ENCODE measurements around the gene KLHDC4. TPM values are rescaled to one million over a fixed set of nuclear protein-coding genes. Genes with fewer than 3 reads are reported as not detected.
"Not testable (repeated sequence)": the region's sequence is repeated elsewhere in the genome, so short reads cannot be mapped to it uniquely, and the experiment has no call there.

The KLHDC4 gene
- 33.4 TPM for total RNA-seq

- H3K9me3 ChIP-seq (ENCODE audit: low read depth, low read length): no peaks in the 10 kb centered on the region
- no peaks in the 10 kb centered on the region for H3K27me3 ChIP-seq (ENCODE audit: insufficient read depth, low read length)
- H3K4me3 ChIP-seq (ENCODE audit: low read length): peak within 1 kb of the TSS; percentile 83
- H3K4me1 ChIP-seq (ENCODE audit: insufficient read depth, low read length): peaks cover 50% of the 10 kb centered on the region
Observed at GRCh38 chr16:87765776-87766484, at the start of gene KLHDC4. TSS of gene KLHDC4 (minus strand) at chr16:87765986. CDS start at chr16:87765890, 96 bp downstream.

- peaks cover 4% of the 10 kb centered on the region for H3K4me1 ChIP-seq (ENCODE audit: insufficient read depth, low read length)
- no peaks in the 10 kb centered on the region for H3K27me3 ChIP-seq (ENCODE audit: insufficient read depth, low read length)
- no peak overlapping the region for H3K4me3 ChIP-seq (ENCODE audit: low read length)
- no peaks in the 10 kb centered on the region for H3K9me3 ChIP-seq (ENCODE audit: low read depth, low read length)
Observed at GRCh38 chr16:87815567-87815966, 49.8 kb upstream of the KLHDC4 start.

GRCh38 chr16:87812200-87812656 is 46.4 kb upstream of the KLHDC4 start:
- peaks cover 31% of the 10 kb centered on the region for H3K4me1 ChIP-seq (ENCODE audit: insufficient read depth, low read length)
- no peaks in the 10 kb centered on the region for H3K9me3 ChIP-seq (ENCODE audit: low read depth, low read length)
- H3K27me3 ChIP-seq (ENCODE audit: insufficient read depth, low read length): no peaks in the 10 kb centered on the region
- H3K4me3 ChIP-seq (ENCODE audit: low read length): no peak overlapping the region

GRCh38 chr16:87811454-87811853 is 45.7 kb upstream of the KLHDC4 start:
- H3K27me3 ChIP-seq (ENCODE audit: insufficient read depth, low read length); H3K9me3 ChIP-seq (ENCODE audit: low read depth, low read length); H3K4me3 ChIP-seq (ENCODE audit: low read length): not testable (repeated sequence)
- peaks cover 39% of the 10 kb centered on the region for H3K4me1 ChIP-seq (ENCODE audit: insufficient read depth, low read length)

GRCh38 chr16:87809150-87809902 is 43.5 kb upstream of the KLHDC4 start:
- no peak overlapping the region for H3K4me3 ChIP-seq (ENCODE audit: low read length)
- no peaks in the 10 kb centered on the region for H3K9me3 ChIP-seq (ENCODE audit: low read depth, low read length)
- H3K4me1 ChIP-seq (ENCODE audit: insufficient read depth, low read length): peaks cover 47% of the 10 kb centered on the region
- no peaks in the 10 kb centered on the region for H3K27me3 ChIP-seq (ENCODE audit: insufficient read depth, low read length)

- H3K9me3 ChIP-seq (ENCODE audit: low read depth, low read length): no peaks in the 10 kb centered on the region
- H3K4me1 ChIP-seq (ENCODE audit: insufficient read depth, low read length): peaks cover 47% of the 10 kb centered on the region
- H3K4me3 ChIP-seq (ENCODE audit: low read length): no peak overlapping the region
- no peaks in the 10 kb centered on the region for H3K27me3 ChIP-seq (ENCODE audit: insufficient read depth, low read length)
Observed at GRCh38 chr16:87808108-87808507, 42.3 kb upstream of the KLHDC4 start.

GRCh38 chr16:87806641-87807546 is 41.1 kb upstream of the KLHDC4 start:
- peaks cover 47% of the 10 kb centered on the region for H3K4me1 ChIP-seq (ENCODE audit: insufficient read depth, low read length)
- H3K9me3 ChIP-seq (ENCODE audit: low read depth, low read length): no peaks in the 10 kb centered on the region
- no peak overlapping the region for H3K4me3 ChIP-seq (ENCODE audit: low read length)
- H3K27me3 ChIP-seq (ENCODE audit: insufficient read depth, low read length): no peaks in the 10 kb centered on the region

GRCh38 chr16:87806261-87806640 is 40.5 kb upstream of the KLHDC4 start:
- no peaks in the 10 kb centered on the region for H3K27me3 ChIP-seq (ENCODE audit: insufficient read depth, low read length)
- peaks cover 47% of the 10 kb centered on the region for H3K4me1 ChIP-seq (ENCODE audit: insufficient read depth, low read length)
- H3K4me3 ChIP-seq (ENCODE audit: low read length): no peak overlapping the region
- no peaks in the 10 kb centered on the region for H3K9me3 ChIP-seq (ENCODE audit: low read depth, low read length)

- Histone ChIP-seq H3K27me3 (ENCODE audit: insufficient read depth, low read length) (no peaks in the 10 kb centered on the region), H3K9me3 (ENCODE audit: low read depth, low read length) (no peaks in the 10 kb centered on the region), H3K4me3 (ENCODE audit: low read length) (no peak overlapping the region), H3K4me1 (ENCODE audit: insufficient read depth, low read length) (peaks cover 22% of the 10 kb centered on the region)
Observed at GRCh38 chr16:87803385-87803784, 37.6 kb upstream of the KLHDC4 start.

GRCh38 chr16:87802670-87803069 is 36.9 kb upstream of the KLHDC4 start:
- peaks cover 18% of the 10 kb centered on the region for H3K4me1 ChIP-seq (ENCODE audit: insufficient read depth, low read length)
- H3K4me3 ChIP-seq (ENCODE audit: low read length): no peak overlapping the region
- H3K27me3 ChIP-seq (ENCODE audit: insufficient read depth, low read length): no peaks in the 10 kb centered on the region
- no peaks in the 10 kb centered on the region for H3K9me3 ChIP-seq (ENCODE audit: low read depth, low read length)

- Histone ChIP-seq H3K4me1 (ENCODE audit: insufficient read depth, low read length) (peaks cover 11% of the 10 kb centered on the region), H3K27me3 (ENCODE audit: insufficient read depth, low read length) (no peaks in the 10 kb centered on the region), H3K4me3 (ENCODE audit: low read length) (no peak overlapping the region), H3K9me3 (ENCODE audit: low read depth, low read length) (no peaks in the 10 kb centered on the region)
Observed at GRCh38 chr16:87801679-87802259, 36.0 kb upstream of the KLHDC4 start.

- H3K4me1 ChIP-seq (ENCODE audit: insufficient read depth, low read length): no peaks in the 10 kb centered on the region
- H3K9me3 ChIP-seq (ENCODE audit: low read depth, low read length): no peaks in the 10 kb centered on the region
- H3K4me3 ChIP-seq (ENCODE audit: low read length): no peak overlapping the region
- H3K27me3 ChIP-seq (ENCODE audit: insufficient read depth, low read length): no peaks in the 10 kb centered on the region
Observed at GRCh38 chr16:87800497-87800896, 34.7 kb upstream of the KLHDC4 start.

- no peaks in the 10 kb centered on the region for H3K9me3 ChIP-seq (ENCODE audit: low read depth, low read length)
- no peaks in the 10 kb centered on the region for H3K27me3 ChIP-seq (ENCODE audit: insufficient read depth, low read length)
- H3K4me1 ChIP-seq (ENCODE audit: insufficient read depth, low read length): peaks cover 5% of the 10 kb centered on the region
Observed at GRCh38 chr16:87795336-87795735, 29.6 kb upstream of the KLHDC4 start.

GRCh38 chr16:87794485-87795078 is 28.8 kb upstream of the KLHDC4 start:
- no peaks in the 10 kb centered on the region for H3K9me3 ChIP-seq (ENCODE audit: low read depth, low read length)
- H3K4me1 ChIP-seq (ENCODE audit: insufficient read depth, low read length): peaks cover 5% of the 10 kb centered on the region
- no peak overlapping the region for H3K4me3 ChIP-seq (ENCODE audit: low read length)
- no peaks in the 10 kb centered on the region for H3K27me3 ChIP-seq (ENCODE audit: insufficient read depth, low read length)

More at GRCh38 chr16:87795336-87795735, 29.6 kb upstream of the KLHDC4 start:
- H3K4me3 ChIP-seq (ENCODE audit: low read length): no peak overlapping the region
